GM19043 (cell line): ENCODE data around the gene CLTCL1.
"Not testable (repeated sequence)": the region's sequence is repeated elsewhere in the genome, so short reads cannot be mapped to it uniquely, and the experiment has no call there.

Experiments used
- ATAC-seq: cut with Tn5 transposase; IDR thresholded peaks from one replicate; pipeline ENCODE4 v1.9.1; 2021; ENCODE audit warnings: low read depth; ENCODE audit not compliant: unreplicated experiment

CLTCL1 gene

GRCh38 chr22:19291218-19291579 is 320 bp downstream of the CLTCL1 start:
- no peak for ATAC-seq

GRCh38 chr22:19290400-19291217 is 910 bp downstream of the CLTCL1 start:
- no peak for ATAC-seq

- ATAC-seq = no peak
Measured at GRCh38 chr22:19289475-19290161, 1.9 kb downstream of the CLTCL1 start.

- ATAC-seq = no peak
Measured at GRCh38 chr22:19287889-19288288, 3.6 kb downstream of the CLTCL1 start.

GRCh38 chr22:19287076-19287707 is 4.3 kb downstream of the CLTCL1 start:
- ATAC-seq = no peak

GRCh38 chr22:19285831-19286230 is 5.7 kb downstream of the CLTCL1 start:
- ATAC-seq = no peak

GRCh38 chr22:19279143-19279542 is 12.4 kb downstream of the CLTCL1 start:
- ATAC-seq = not testable (repeated sequence)

GRCh38 chr22:19277785-19278184 is 13.7 kb downstream of the CLTCL1 start:
- no peak for ATAC-seq

- no peak for ATAC-seq
Measured at GRCh38 chr22:19275919-19276600, 15.5 kb downstream of the CLTCL1 start.

GRCh38 chr22:19275513-19275912 is 16.0 kb downstream of the CLTCL1 start:
- ATAC-seq = no peak

- ATAC-seq = no peak
Measured at GRCh38 chr22:19275104-19275503, 16.4 kb downstream of the CLTCL1 start.

GRCh38 chr22:19271856-19272535 is 19.5 kb downstream of the CLTCL1 start:
- ATAC-seq = no peak

- no peak for ATAC-seq
Measured at GRCh38 chr22:19271273-19271855, 20.2 kb downstream of the CLTCL1 start.

- ATAC-seq = no peak
Measured at GRCh38 chr22:19270873-19271272, 20.6 kb downstream of the CLTCL1 start.

GRCh38 chr22:19266547-19267086 is 24.9 kb downstream of the CLTCL1 start:
- ATAC-seq = no peak

GRCh38 chr22:19265779-19266178 is 25.7 kb downstream of the CLTCL1 start:
- ATAC-seq = no peak

- no peak for ATAC-seq
Measured at GRCh38 chr22:19260804-19261203, 30.7 kb downstream of the CLTCL1 start.

- no peak for ATAC-seq
Measured at GRCh38 chr22:19260194-19260593, 31.3 kb downstream of the CLTCL1 start.

GRCh38 chr22:19258968-19259288 is 32.6 kb downstream of the CLTCL1 start:
- not testable (repeated sequence) for ATAC-seq

- no peak for ATAC-seq
Measured at GRCh38 chr22:19258371-19258770, 33.1 kb downstream of the CLTCL1 start.
